Muscle layer of colon (tissue), 2 donors: ENCODE results near the gene DYNC1H1.

ENCODE experiments used
- H3K27ac ChIP-seq: one replicate; pipeline ENCODE4 v1.7.0; 2013; ENCODE audit warnings: low read depth, mild to moderate bottlenecking, low read length, moderate library complexity
- H3K27me3 ChIP-seq, 2 donors: one replicate each; pipeline ENCODE4 v1.7.0; 2013; ENCODE audit warnings: low read length in 2 of 2, mild to moderate bottlenecking in 2 of 2; ENCODE audit not compliant: insufficient read depth in 2 of 2, control insufficient read depth in 1 of 2
- H3K36me3 ChIP-seq: one replicate; pipeline ENCODE4 v1.7.0; 2013; ENCODE audit warnings: mild to moderate bottlenecking, low read length; ENCODE audit not compliant: insufficient read depth
- H3K4me1 ChIP-seq: one replicate; pipeline ENCODE4 v1.7.0; 2013; ENCODE audit warnings: mild to moderate bottlenecking, low read length; ENCODE audit not compliant: insufficient read depth
- H3K4me3 ChIP-seq, 2 donors: one replicate each; pipeline ENCODE4 v1.7.0; 2013; ENCODE audit warnings: low read length in 2 of 2, low read depth in 1 of 2, mild to moderate bottlenecking in 1 of 2, moderate library complexity in 1 of 2
- H3K9ac ChIP-seq: one replicate; pipeline ENCODE4 v1.7.0; 2013; ENCODE audit warnings: low read length
- H3K9me3 ChIP-seq: one replicate; pipeline ENCODE4 v1.7.0; 2013; ENCODE audit warnings: mild to moderate bottlenecking, low read length
- donor health status: abdominal sarcoma.
- donor health status: Adenocarcinoma of cecum.

DYNC1H1 gene

DNA sequence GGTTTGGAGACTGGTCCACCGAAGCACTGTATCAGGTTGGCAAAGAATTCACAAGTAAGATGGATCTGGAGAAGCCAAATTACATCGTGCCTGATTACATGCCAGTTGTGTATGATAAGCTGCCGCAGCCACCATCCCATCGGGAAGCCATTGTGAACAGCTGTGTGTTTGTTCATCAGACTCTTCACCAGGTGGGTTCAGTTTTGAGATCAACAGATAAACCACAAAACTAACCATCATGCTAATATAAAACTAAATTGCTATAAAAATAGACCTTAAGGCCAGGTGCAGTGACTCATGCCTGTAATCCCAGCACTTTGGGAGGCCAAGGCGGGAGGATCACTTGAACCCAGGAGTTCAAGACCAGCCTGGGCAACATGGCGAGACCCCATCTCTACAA lies 63.6 kb downstream of the DYNC1H1 start:
- H3K9me3 ChIP-seq: no peaks in the 10 kb centered on the region
- H3K36me3 ChIP-seq: peaks cover 81% of the 10 kb centered on the region
- H3K4me3 ChIP-seq: no peak overlapping the region
- no peak overlapping the region for H3K9ac ChIP-seq
- H3K27ac ChIP-seq: no peak overlapping the region
- no peaks in the 10 kb centered on the region for H3K4me1 ChIP-seq
- H3K27me3 ChIP-seq: no peaks in the 10 kb centered on the region

DNA sequence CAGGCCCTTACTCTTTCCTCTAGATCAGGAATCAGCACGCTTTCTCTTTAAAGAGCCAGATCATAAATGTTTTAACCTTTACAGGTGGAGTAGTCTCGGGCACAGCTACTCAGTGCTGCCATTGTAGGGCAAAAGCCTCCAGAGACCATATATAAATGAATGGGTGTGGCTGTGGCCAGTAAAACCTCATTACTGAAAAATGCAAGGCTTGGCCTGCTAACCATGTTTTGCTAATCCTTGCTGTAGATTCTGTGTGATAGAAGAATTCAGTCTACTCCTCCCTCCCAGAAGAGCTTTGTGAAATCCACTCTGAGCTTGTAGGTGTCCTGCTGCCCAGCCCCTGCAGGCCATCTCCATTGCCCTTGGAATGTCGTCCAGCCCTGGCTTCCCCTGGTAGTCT lies 64.4 kb downstream of the DYNC1H1 start:
- Histone ChIP-seq H3K9ac (no peak overlapping the region), H3K9me3 (no peaks in the 10 kb centered on the region), H3K27me3 (no peaks in the 10 kb centered on the region), H3K4me1 (no peaks in the 10 kb centered on the region), H3K27ac (no peak overlapping the region), H3K4me3 (no peak overlapping the region), H3K36me3 (peaks cover 81% of the 10 kb centered on the region)

DNA sequence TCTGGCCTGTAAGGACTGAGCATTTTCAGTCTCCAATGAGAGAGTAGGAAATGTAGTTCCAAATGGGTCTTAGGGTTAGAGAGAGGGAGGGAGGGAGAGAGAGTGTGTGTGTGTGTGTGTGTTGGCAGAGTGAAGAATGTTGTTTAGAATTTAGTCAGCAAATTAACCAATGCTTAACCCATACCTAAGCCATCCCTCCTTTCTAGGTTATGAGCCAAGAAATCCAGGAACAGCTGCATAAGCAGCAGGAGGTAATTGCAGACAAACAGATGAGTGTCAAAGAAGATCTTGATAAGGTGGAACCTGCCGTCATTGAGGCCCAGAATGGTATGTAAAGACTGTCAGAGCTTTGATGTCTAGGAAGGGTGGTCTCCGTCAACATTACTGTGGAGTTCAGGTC lies 65.6 kb downstream of the DYNC1H1 start:
- Histone ChIP-seq H3K27ac (no peak overlapping the region), H3K9ac (no peak overlapping the region), H3K27me3 (no peaks in the 10 kb centered on the region), H3K36me3 (peaks cover 82% of the 10 kb centered on the region), H3K4me3 (no peak overlapping the region), H3K9me3 (no peaks in the 10 kb centered on the region), H3K4me1 (no peaks in the 10 kb centered on the region)

- no peaks in the 10 kb centered on the region for H3K4me1 ChIP-seq
- no peaks in the 10 kb centered on the region for H3K27me3 ChIP-seq
- no peak overlapping the region for H3K4me3 ChIP-seq
- no peak overlapping the region for H3K27ac ChIP-seq
- H3K36me3 ChIP-seq: peaks cover 80% of the 10 kb centered on the region
- H3K9me3 ChIP-seq: no peaks in the 10 kb centered on the region
- no peak overlapping the region for H3K9ac ChIP-seq
These were observed 68.9 kb downstream of the DYNC1H1 start for GRCh38 chr14:102033241-102033640.

DNA sequence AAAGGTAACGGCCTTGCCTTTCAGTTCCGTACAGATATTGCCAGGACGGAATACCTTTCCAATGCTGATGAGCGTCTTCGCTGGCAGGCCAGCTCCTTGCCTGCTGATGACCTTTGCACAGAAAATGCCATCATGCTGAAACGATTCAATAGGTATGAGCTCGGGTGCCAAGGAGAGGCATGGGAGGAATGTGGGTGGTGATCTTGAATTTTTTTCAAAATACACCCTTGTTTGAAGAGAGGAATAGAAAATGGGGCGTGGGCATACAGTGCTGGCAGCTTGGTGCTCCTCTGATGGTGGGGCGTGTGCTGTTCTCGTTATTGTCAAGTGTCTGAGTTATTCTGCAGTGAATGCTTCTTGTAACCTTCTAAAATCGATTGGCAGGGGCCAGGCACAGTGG lies 69.9 kb downstream of the DYNC1H1 start:
- no peaks in the 10 kb centered on the region for H3K27me3 ChIP-seq
- H3K9ac ChIP-seq: no peak overlapping the region
- H3K4me3 ChIP-seq: no peak overlapping the region
- no peaks in the 10 kb centered on the region for H3K9me3 ChIP-seq
- H3K36me3 ChIP-seq: peaks cover 77% of the 10 kb centered on the region
- no peaks in the 10 kb centered on the region for H3K4me1 ChIP-seq
- H3K27ac ChIP-seq: no peak overlapping the region

DNA sequence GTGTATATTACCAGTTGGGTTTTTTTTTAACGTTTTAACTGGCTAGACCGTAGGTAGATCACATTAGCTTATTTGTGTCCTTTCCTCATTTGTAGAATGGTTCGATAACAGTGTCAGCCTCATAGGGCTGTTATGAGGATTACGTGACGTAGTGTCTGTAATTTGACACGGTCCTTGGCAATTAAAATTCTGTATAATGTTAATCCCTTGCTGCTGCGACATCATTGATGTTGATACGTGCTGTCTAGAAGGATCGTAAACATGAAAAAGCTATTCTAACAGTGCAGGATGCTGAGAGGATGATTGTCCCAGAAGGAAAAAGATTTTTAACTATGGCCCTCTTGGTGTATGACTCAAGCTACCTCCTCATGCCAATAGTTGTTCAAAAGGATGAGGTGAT lies 71.5 kb downstream of the DYNC1H1 start:
- H3K4me1 ChIP-seq: no peaks in the 10 kb centered on the region
- no peak overlapping the region for H3K4me3 ChIP-seq
- no peaks in the 10 kb centered on the region for H3K9me3 ChIP-seq
- no peak overlapping the region for H3K9ac ChIP-seq
- no peaks in the 10 kb centered on the region for H3K27me3 ChIP-seq
- H3K27ac ChIP-seq: no peak overlapping the region
- peaks cover 77% of the 10 kb centered on the region for H3K36me3 ChIP-seq

- H3K27me3 ChIP-seq: no peaks in the 10 kb centered on the region
- no peaks in the 10 kb centered on the region for H3K9me3 ChIP-seq
- H3K9ac ChIP-seq: no peak overlapping the region
- peaks cover 86% of the 10 kb centered on the region for H3K36me3 ChIP-seq
- no peak overlapping the region for H3K4me3 ChIP-seq
- H3K27ac ChIP-seq: no peak overlapping the region
- no peaks in the 10 kb centered on the region for H3K4me1 ChIP-seq
These were observed 73.3 kb downstream of the DYNC1H1 start for GRCh38 chr14:102037686-102038085.

DNA sequence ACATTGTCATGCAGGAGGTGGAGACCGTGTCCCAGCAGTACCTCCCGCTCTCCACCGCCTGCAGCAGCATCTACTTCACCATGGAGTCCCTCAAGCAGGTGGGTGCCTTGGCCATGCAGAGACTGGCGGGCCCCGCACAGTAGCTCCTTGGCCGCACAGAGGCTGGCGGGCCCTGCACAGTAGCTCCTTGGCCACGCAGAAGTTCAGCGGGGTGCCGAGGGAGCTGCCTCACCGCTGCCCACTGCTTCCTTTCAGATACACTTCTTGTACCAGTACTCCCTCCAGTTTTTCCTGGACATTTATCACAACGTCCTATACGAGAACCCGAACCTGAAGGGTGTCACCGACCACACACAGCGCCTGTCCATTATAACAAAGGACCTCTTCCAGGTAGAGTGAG lies 74.8 kb downstream of the DYNC1H1 start:
- Histone ChIP-seq H3K9me3 (no peaks in the 10 kb centered on the region), H3K4me1 (no peaks in the 10 kb centered on the region), H3K27ac (no peak overlapping the region), H3K27me3 (no peaks in the 10 kb centered on the region), H3K9ac (no peak overlapping the region), H3K4me3 (no peak overlapping the region), H3K36me3 (peaks cover 86% of the 10 kb centered on the region)

GRCh38 chr14:102040153-102040552 lies 75.8 kb downstream of the DYNC1H1 start:
- Histone ChIP-seq H3K4me3 (no peak overlapping the region), H3K4me1 (no peaks in the 10 kb centered on the region), H3K9ac (no peak overlapping the region), H3K27me3 (no peaks in the 10 kb centered on the region), H3K27ac (no peak overlapping the region), H3K36me3 (peaks cover 90% of the 10 kb centered on the region), H3K9me3 (no peaks in the 10 kb centered on the region)

DNA sequence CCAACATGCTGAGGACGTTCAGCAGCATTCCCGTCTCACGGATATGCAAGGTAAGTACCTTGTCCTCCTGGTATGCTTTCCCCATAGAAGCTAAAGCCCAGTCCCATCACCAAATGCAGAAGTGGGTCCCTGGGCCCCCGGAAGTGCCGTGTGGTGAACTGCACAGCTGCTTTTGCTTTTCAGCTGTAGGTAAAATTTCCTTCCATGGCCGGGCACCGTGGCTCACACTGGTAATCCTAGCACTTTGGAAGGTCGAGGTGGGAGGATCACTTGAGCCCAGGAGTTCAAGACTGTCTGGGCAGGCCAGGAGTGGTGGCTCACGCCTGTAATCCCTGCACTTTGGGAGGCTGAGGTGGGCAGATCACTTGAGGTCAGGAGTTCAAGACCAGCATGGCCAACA lies 78.3 kb downstream of the DYNC1H1 start:
- no peak overlapping the region for H3K27ac ChIP-seq
- no peak overlapping the region for H3K4me3 ChIP-seq
- no peaks in the 10 kb centered on the region for H3K27me3 ChIP-seq
- no peak overlapping the region for H3K9ac ChIP-seq
- H3K9me3 ChIP-seq: no peaks in the 10 kb centered on the region
- peaks cover 4% of the 10 kb centered on the region for H3K4me1 ChIP-seq
- H3K36me3 ChIP-seq: peaks cover 73% of the 10 kb centered on the region

- H3K36me3 ChIP-seq: peaks cover 74% of the 10 kb centered on the region
- H3K27me3 ChIP-seq: no peaks in the 10 kb centered on the region
- no peak overlapping the region for H3K9ac ChIP-seq
- no peaks in the 10 kb centered on the region for H3K9me3 ChIP-seq
- H3K4me1 ChIP-seq: peaks cover 4% of the 10 kb centered on the region
- no peak overlapping the region for H3K4me3 ChIP-seq
- H3K27ac ChIP-seq: no peak overlapping the region
These were observed 79.1 kb downstream of the DYNC1H1 start for GRCh38 chr14:102043251-102044025.

GRCh38 chr14:102044566-102044965 lies 80.2 kb downstream of the DYNC1H1 start:
- peaks cover 77% of the 10 kb centered on the region for H3K36me3 ChIP-seq
- H3K4me3 ChIP-seq: no peak overlapping the region
- no peaks in the 10 kb centered on the region for H3K9me3 ChIP-seq
- H3K27me3 ChIP-seq: no peaks in the 10 kb centered on the region
- H3K4me1 ChIP-seq: peaks cover 4% of the 10 kb centered on the region
- H3K9ac ChIP-seq: no peak overlapping the region
- H3K27ac ChIP-seq: no peak overlapping the region
